VCaP (cell line): ENCODE data around the gene KLHL29.

Experiments used
- H3K27ac ChIP-seq: fragments of 450-650 bp; 2 replicates; pipeline ENCODE4 v1.5.1; 2017
- TF ChIP-seq, protein P1 (sequence below): fragments of 450-650 bp; conservative IDR thresholded peaks from 2 replicates; pipeline ENCODE4 v1.5.1; 2017; ENCODE audit warnings: mild to moderate bottlenecking, moderate library complexity

KLHL29 gene

GRCh38 chr2:23423062-23423872 lies 38.3 kb downstream of the KLHL29 start:
- TF ChIP-seq, protein P1, sequence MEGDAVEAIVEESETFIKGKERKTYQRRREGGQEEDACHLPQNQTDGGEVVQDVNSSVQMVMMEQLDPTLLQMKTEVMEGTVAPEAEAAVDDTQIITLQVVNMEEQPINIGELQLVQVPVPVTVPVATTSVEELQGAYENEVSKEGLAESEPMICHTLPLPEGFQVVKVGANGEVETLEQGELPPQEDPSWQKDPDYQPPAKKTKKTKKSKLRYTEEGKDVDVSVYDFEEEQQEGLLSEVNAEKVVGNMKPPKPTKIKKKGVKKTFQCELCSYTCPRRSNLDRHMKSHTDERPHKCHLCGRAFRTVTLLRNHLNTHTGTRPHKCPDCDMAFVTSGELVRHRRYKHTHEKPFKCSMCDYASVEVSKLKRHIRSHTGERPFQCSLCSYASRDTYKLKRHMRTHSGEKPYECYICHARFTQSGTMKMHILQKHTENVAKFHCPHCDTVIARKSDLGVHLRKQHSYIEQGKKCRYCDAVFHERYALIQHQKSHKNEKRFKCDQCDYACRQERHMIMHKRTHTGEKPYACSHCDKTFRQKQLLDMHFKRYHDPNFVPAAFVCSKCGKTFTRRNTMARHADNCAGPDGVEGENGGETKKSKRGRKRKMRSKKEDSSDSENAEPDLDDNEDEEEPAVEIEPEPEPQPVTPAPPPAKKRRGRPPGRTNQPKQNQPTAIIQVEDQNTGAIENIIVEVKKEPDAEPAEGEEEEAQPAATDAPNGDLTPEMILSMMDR, result no peak
- H3K27ac ChIP-seq, result no peak overlapping the region

GRCh38 chr2:23423873-23424680 lies 39.1 kb downstream of the KLHL29 start:
- TF ChIP-seq, protein P1, result no peak
- H3K27ac ChIP-seq, result no peak overlapping the region

DNA sequence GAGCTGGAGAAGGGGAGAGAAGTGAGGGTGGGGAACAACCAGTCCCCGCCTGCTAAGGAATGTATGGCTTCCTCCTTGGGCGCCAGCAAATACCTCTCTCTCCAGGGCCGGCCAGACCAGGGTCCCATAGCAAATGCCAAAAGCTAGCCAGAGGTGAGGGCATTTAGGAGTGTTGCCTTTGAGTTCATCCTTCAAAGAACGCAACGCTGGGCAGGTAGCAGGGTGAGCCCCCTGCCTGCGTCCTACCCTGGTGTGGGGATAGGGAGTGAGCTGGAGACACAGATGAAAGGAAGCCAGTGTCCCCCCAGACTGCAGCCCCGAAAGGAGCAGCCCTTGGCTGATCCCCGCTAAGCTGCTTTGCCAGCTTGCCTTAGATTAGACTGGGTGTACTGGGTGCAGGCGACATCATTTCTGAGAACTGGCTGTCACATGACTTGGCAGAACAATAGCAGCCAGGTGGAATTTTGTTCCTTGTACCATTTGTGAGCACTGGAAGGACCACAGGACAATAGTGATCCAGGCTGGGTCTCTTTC lies 40.4 kb downstream of the KLHL29 start:
- H3K27ac ChIP-seq, result no peak overlapping the region
- TF ChIP-seq, protein P1, result no peak

GRCh38 chr2:23425885-23426262 lies 40.9 kb downstream of the KLHL29 start:
- H3K27ac ChIP-seq, result no peak overlapping the region
- TF ChIP-seq, protein P1, result no peak

DNA sequence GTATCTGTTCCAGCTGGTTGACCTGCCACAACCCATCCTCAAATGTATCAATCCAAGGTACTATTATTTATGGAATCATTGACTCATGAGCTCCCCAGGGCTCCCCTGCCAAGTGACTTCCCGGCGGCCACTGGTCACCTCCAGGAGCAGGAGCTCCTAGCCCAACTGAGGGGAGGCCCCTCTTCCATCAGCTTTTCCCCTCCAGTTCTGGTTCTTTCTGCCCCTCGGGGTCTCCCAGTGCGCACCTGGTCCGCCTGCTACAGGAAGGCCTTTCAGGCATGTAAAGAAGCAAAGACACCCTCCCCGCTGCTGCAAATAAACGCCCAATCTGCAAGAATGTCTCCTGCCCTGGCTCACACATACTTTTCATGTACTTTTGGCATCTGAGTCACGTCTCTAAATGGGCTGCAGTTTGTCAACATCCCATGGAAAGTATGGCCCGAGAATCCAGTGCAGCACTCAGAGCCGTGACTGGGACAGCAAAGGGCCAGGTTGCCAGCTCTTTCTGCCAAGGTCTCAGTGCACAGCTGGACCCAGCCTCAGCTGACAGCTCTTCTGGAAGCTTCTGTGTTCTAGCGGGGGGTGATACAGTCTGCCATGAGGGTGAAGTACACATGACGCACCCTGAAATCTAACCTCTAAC lies 41.4 kb downstream of the KLHL29 start:
- no peak overlapping the region for H3K27ac ChIP-seq
- TF ChIP-seq, protein P1, result no peak

GRCh38 chr2:23427350-23427749 lies 42.4 kb downstream of the KLHL29 start:
- TF ChIP-seq, protein P1, result no peak
- no peak overlapping the region for H3K27ac ChIP-seq

DNA sequence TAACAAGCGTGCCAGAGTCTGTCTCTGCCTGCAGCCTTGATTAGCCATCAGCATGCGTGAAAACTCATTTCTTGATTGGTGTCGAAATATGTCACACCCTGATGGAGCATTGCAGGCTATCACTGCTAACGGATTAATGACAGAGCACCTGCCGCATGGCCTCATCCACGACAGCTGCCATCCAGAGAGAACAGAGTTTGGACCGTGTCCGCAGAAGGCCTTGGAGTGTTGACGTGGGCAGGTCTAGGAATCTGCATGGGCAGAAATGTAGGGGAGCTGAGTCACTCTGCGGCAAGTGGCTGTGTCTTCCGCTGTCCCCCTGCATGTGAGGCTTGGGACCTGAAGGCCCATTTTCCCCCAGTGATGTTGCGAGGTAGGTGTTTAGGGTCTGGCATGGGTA lies 43.0 kb downstream of the KLHL29 start:
- TF ChIP-seq, protein P1, result no peak
- H3K27ac ChIP-seq, result no peak overlapping the region
